Measurements from ENCODE around the gene DNTTIP2.
A peak's percentile ranks its signal among the peaks of the same experiment; 100 is the strongest.
"Not testable (repeated sequence)": the region's sequence is repeated elsewhere in the genome, so short reads cannot be mapped to it uniquely, and the experiment has no call there.

The DNTTIP2 gene, protein sequence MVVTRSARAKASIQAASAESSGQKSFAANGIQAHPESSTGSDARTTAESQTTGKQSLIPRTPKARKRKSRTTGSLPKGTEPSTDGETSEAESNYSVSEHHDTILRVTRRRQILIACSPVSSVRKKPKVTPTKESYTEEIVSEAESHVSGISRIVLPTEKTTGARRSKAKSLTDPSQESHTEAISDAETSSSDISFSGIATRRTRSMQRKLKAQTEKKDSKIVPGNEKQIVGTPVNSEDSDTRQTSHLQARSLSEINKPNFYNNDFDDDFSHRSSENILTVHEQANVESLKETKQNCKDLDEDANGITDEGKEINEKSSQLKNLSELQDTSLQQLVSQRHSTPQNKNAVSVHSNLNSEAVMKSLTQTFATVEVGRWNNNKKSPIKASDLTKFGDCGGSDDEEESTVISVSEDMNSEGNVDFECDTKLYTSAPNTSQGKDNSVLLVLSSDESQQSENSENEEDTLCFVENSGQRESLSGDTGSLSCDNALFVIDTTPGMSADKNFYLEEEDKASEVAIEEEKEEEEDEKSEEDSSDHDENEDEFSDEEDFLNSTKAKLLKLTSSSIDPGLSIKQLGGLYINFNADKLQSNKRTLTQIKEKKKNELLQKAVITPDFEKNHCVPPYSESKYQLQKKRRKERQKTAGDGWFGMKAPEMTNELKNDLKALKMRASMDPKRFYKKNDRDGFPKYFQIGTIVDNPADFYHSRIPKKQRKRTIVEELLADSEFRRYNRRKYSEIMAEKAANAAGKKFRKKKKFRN

GRCh38 chr1:93878889-93879586, at the start of gene DNTTIP2:
Gene DNTTIP2, minus strand, starts transcription at chr1:93879206. Its CDS starts 58 bp downstream, at chr1:93879148.
- DNase-seq (ENCODE audit: low read depth, low spot score), result peak; percentile 70

- DNase-seq (ENCODE audit: low read depth, low spot score), result no peak
Observed at GRCh38 chr1:93925206-93925605, 46.2 kb upstream of the DNTTIP2 start.

DNA sequence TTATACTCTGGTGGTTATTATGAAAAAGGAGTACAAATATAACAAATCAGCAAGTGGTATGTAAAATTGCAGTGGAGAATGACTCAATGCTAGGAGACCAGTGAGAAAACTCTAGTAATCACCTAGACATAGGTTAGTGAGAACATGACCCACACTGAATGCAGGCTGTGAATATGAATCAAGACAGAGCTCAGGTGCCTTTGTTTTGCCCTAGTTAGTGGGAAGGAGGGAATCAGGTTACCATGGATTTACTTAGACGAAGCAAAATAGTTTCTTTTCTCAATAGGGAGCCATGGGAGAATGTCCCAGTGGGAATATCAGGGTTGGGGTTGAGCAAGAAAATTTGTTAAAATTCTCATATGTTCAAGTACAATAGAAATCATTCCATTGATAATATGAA, 40.8 kb upstream of the DNTTIP2 start:
- DNase-seq (ENCODE audit: low read depth, low spot score), result no peak

GRCh38 chr1:93917302-93917701, 38.3 kb upstream of the DNTTIP2 start:
- no peak for DNase-seq (ENCODE audit: low read depth, low spot score)

GRCh38 chr1:93910880-93911279, 31.9 kb upstream of the DNTTIP2 start:
- not testable (repeated sequence) for DNase-seq (ENCODE audit: low read depth, low spot score)

GRCh38 chr1:93910305-93910704, 31.3 kb upstream of the DNTTIP2 start:
- DNase-seq (ENCODE audit: low read depth, low spot score), result no peak

GRCh38 chr1:93909146-93910050, 30.4 kb upstream of the DNTTIP2 start, which contains the start of gene GCLM:
Gene GCLM, minus strand, starts transcription at chr1:93909430. Its CDS starts 267 bp downstream, at chr1:93909163.
- peak; percentile 80 for DNase-seq (ENCODE audit: low read depth, low spot score)

DNA sequence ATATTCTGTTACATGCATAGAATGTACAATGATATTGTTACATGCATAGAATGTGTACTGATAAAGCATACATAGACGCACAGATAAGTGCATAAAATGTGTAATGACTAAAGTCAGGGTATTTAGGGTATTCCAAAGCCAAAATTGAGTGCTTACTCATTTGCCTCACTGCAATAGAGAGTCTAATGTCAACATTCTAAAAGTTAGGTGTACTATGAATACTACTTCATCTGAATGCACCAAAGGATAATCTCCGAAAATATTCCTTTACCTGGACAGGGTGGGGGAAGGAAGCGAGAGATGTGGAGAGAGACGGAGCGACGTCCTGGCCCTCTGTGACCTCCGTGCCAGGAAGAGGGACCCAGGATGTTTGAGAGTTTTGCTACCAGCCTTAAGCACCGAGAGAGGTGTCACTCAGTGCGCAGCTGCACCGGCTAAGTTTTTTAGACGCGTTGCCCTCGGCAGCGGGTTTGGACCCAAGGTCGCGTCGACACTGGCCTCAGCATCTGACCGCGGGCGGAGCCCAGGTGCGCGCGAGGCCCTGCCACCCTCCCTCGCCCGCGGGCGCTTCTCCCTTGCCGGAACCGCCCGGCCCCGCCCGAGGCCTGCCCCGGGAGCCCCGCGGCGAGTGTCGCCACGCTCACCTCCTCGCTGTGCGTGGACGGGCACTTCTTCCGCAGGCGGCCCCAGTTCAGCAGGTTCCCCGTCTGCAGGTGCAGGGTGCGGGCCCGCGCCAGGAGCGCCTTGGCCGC, 29.6 kb upstream of the DNTTIP2 start:
- DNase-seq (ENCODE audit: low read depth, low spot score), result no peak

- DNase-seq (ENCODE audit: low read depth, low spot score), result peak; percentile 56
Observed at GRCh38 chr1:93907718-93908117, 28.7 kb upstream of the DNTTIP2 start.

- no peak for DNase-seq (ENCODE audit: low read depth, low spot score)
Observed at GRCh38 chr1:93906480-93906879, 27.5 kb upstream of the DNTTIP2 start.

GRCh38 chr1:93905734-93906133, 26.7 kb upstream of the DNTTIP2 start:
- no peak for DNase-seq (ENCODE audit: low read depth, low spot score)

- no peak for DNase-seq (ENCODE audit: low read depth, low spot score)
Observed at GRCh38 chr1:93905051-93905450, 26.0 kb upstream of the DNTTIP2 start.

DNA sequence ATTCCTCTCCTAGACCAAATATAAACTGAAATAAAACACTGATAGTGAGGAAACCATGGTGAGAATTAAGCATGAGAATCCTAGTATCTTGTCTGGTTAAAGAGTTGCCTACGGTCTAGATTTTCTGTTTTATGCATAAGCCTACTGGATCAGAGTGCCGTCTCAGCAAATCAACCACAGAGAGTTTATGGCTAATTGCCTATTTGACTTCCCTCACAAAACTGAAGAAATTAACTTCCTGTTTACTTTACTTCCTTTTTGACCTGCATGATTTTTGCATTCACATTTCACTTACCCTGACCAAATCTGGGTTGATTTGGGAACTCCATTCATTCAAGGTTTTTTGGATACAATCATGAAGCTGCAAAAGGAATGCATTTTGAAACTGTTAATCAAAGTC, 25.2 kb upstream of the DNTTIP2 start:
- no peak for DNase-seq (ENCODE audit: low read depth, low spot score)

GRCh38 chr1:93900723-93901504, 21.9 kb upstream of the DNTTIP2 start:
- DNase-seq (ENCODE audit: low read depth, low spot score), result no peak

GRCh38 chr1:93899543-93900207, 20.7 kb upstream of the DNTTIP2 start:
- DNase-seq (ENCODE audit: low read depth, low spot score), result no peak

DNA sequence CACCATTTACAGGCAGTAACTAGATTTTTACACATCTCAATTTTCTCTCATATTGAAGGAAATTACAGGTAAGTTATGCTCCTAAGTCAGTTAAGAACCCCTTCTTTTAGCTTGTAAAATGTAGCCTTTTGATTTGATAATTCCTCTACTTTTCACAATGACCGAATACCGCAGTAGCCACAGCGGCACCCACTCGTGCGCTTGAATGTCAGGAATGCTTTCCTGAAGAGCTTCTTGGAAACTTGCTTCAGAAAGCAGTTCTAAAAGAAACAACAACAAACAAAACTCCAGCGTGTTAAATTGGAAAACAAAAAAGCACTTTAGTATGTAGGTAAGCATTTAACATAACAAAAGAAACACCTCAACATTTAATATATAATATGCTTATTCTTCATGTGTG, 9.9 kb upstream of the DNTTIP2 start:
- DNase-seq (ENCODE audit: low read depth, low spot score), result no peak

DNA sequence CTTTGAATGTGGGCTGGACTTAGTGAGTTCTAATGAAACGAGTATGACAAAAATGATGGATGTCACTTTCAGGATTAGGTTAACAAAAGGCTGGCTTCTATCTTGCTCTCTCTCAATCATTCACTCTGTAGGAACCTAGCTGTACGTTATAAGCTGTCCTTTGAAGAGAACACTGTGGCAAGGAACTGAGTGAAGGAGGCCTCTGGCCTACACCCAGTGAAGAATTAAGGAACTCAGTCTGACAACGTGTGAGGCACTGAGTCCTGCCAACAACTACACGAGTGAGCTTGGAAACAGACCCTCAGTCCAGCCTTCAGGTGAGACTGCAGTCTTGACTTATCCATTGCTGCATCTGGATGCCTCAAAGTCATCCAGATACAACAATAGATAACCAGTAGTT, 3.3 kb upstream of the DNTTIP2 start:
- DNase-seq (ENCODE audit: low read depth, low spot score), result no peak

DNA sequence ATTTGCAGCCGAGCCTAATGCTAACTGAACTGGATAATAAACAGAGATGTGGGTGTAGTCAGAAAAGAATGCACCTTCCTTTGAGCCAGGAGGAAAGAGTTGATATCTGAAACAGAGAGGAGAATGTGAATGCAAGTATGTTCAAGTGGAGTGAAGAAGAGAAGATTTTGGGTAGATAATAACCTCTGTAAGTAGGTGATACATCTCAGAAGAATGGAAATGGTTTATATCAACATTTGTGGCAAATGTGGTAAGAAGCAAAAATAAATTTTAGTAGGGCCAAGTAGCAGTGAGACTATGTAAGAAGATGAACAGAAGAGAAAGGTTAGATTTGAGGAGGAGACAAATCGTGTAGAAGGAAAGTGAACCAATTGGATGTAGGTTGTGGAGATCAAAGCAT, 1.7 kb upstream of the DNTTIP2 start:
- DNase-seq (ENCODE audit: low read depth, low spot score), result no peak

- no peak for DNase-seq (ENCODE audit: low read depth, low spot score)
Observed at GRCh38 chr1:93878501-93878888, 511 bp downstream of the DNTTIP2 start.

Data from brain pericyte (primary cell).